ENCODE results near the gene PRKCG.

PRKCG gene

GRCh38 chr19:53912653-53913052 lies 30.7 kb downstream of the PRKCG start:
- H3K27me3 ChIP-seq (ENCODE audit: insufficient read depth, poor library complexity, severe bottlenecking) = peaks cover 37% of the 10 kb centered on the region
- DNase-seq (ENCODE audit: low spot score) = no peak

GRCh38 chr19:53915000-53915399 lies 33.0 kb downstream of the PRKCG start:
- Histone ChIP-seq H3K27ac (ENCODE audit: poor library complexity, severe bottlenecking) (no peak overlapping the region), H3K4me3 (ENCODE audit: severe bottlenecking) (no peak overlapping the region), H3K9me3 (ENCODE audit: severe bottlenecking) (no peaks in the 10 kb centered on the region), H3K27me3 (ENCODE audit: insufficient read depth, poor library complexity, severe bottlenecking) (peaks cover 15% of the 10 kb centered on the region), H3K4me1 (ENCODE audit: insufficient read depth, poor library complexity, severe bottlenecking) (no peaks in the 10 kb centered on the region), H3K36me3 (ENCODE audit: low read depth) (no peaks in the 10 kb centered on the region)
- ATAC-seq (ENCODE audit: low read depth) (no peak), DNase-seq (ENCODE audit: low spot score) (no peak)
- TF ChIP-seq, protein P1, sequence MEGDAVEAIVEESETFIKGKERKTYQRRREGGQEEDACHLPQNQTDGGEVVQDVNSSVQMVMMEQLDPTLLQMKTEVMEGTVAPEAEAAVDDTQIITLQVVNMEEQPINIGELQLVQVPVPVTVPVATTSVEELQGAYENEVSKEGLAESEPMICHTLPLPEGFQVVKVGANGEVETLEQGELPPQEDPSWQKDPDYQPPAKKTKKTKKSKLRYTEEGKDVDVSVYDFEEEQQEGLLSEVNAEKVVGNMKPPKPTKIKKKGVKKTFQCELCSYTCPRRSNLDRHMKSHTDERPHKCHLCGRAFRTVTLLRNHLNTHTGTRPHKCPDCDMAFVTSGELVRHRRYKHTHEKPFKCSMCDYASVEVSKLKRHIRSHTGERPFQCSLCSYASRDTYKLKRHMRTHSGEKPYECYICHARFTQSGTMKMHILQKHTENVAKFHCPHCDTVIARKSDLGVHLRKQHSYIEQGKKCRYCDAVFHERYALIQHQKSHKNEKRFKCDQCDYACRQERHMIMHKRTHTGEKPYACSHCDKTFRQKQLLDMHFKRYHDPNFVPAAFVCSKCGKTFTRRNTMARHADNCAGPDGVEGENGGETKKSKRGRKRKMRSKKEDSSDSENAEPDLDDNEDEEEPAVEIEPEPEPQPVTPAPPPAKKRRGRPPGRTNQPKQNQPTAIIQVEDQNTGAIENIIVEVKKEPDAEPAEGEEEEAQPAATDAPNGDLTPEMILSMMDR (IDR thresholded peaks at IDR 0.05; ENCODE audit: poor library complexity, severe bottlenecking) = no peak

More at GRCh38 chr19:53912653-53913052, 30.7 kb downstream of the PRKCG start:
- Histone ChIP-seq H3K4me3 (ENCODE audit: severe bottlenecking) (no peak overlapping the region), H3K27ac (ENCODE audit: poor library complexity, severe bottlenecking) (no peak overlapping the region), H3K36me3 (ENCODE audit: low read depth) (no peaks in the 10 kb centered on the region), H3K9me3 (ENCODE audit: severe bottlenecking) (no peaks in the 10 kb centered on the region), H3K4me1 (ENCODE audit: insufficient read depth, poor library complexity, severe bottlenecking) (no peaks in the 10 kb centered on the region)
- no peak for ATAC-seq (ENCODE audit: low read depth)
- TF ChIP-seq, protein P1 (IDR thresholded peaks at IDR 0.05; ENCODE audit: poor library complexity, severe bottlenecking) = no peak

- TF ChIP-seq, protein P1 (IDR thresholded peaks at IDR 0.05; ENCODE audit: poor library complexity, severe bottlenecking) = no peak
- Histone ChIP-seq H3K4me1 (ENCODE audit: insufficient read depth, poor library complexity, severe bottlenecking) (no peaks in the 10 kb centered on the region), H3K9me3 (ENCODE audit: severe bottlenecking) (no peaks in the 10 kb centered on the region), H3K27me3 (ENCODE audit: insufficient read depth, poor library complexity, severe bottlenecking) (peaks cover 5% of the 10 kb centered on the region), H3K4me3 (ENCODE audit: severe bottlenecking) (no peak overlapping the region), H3K27ac (ENCODE audit: poor library complexity, severe bottlenecking) (no peak overlapping the region), H3K36me3 (ENCODE audit: low read depth) (no peaks in the 10 kb centered on the region)
- DNase-seq (ENCODE audit: low spot score) (no peak), ATAC-seq (ENCODE audit: low read depth) (no peak)
Measured at GRCh38 chr19:53916004-53916403, 34.0 kb downstream of the PRKCG start.

DNA sequence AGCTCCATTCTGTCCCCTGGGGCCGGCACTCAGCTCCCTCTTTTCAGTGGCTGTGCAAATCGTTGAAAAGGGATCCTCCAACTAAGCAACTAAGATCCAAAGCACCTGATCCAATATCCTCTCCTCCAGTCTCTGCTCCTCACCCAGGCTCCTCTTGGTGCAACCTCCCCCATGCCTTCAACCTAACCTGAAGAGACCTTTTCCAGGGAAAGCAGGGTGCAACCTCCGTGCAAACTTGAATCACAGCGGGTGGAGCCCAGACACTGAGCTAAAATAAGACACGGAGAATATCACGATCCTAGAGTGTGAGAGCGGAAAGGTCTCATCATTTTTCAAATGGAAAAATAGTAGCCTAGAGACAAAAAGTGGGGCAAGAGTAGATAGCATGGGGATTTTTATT lies 35.4 kb downstream of the PRKCG start:
- Histone ChIP-seq H3K27me3 (ENCODE audit: insufficient read depth, poor library complexity, severe bottlenecking) (no peaks in the 10 kb centered on the region), H3K27ac (ENCODE audit: poor library complexity, severe bottlenecking) (no peak overlapping the region), H3K36me3 (ENCODE audit: low read depth) (no peaks in the 10 kb centered on the region), H3K4me1 (ENCODE audit: insufficient read depth, poor library complexity, severe bottlenecking) (no peaks in the 10 kb centered on the region), H3K4me3 (ENCODE audit: severe bottlenecking) (no peak overlapping the region), H3K9me3 (ENCODE audit: severe bottlenecking) (no peaks in the 10 kb centered on the region)
- TF ChIP-seq, protein P1 (IDR thresholded peaks at IDR 0.05; ENCODE audit: poor library complexity, severe bottlenecking) = no peak
- DNase-seq (ENCODE audit: low spot score) (no peak), ATAC-seq (ENCODE audit: low read depth) (no peak)

- ATAC-seq (ENCODE audit: low read depth) = 0 out of 3 replicates have a peak, but pooled peaks have one; percentile 51
- Histone ChIP-seq H3K27ac (ENCODE audit: poor library complexity, severe bottlenecking) (no peak overlapping the region), H3K36me3 (ENCODE audit: low read depth) (no peaks in the 10 kb centered on the region), H3K9me3 (ENCODE audit: severe bottlenecking) (no peaks in the 10 kb centered on the region), H3K27me3 (ENCODE audit: insufficient read depth, poor library complexity, severe bottlenecking) (no peaks in the 10 kb centered on the region), H3K4me3 (ENCODE audit: severe bottlenecking) (no peak overlapping the region), H3K4me1 (ENCODE audit: insufficient read depth, poor library complexity, severe bottlenecking) (no peaks in the 10 kb centered on the region)
- no peak for DNase-seq (ENCODE audit: low spot score)
- TF ChIP-seq, protein P1 (IDR thresholded peaks at IDR 0.05; ENCODE audit: poor library complexity, severe bottlenecking) = no peak
Measured at GRCh38 chr19:53927739-53928138, 45.7 kb downstream of the PRKCG start.
